ENCODE results near the gene LPO. TPM values are rescaled to one million over a fixed set of nuclear protein-coding genes. Genes with fewer than 3 reads are reported as not detected.

The LPO gene
- total RNA-seq, 2 experiments from 2014 or later: not detected

Other genes with a start within 250 kb of the LPO start
- gene SRSF1, start 231.3 kb upstream of the LPO start, total RNA-seq: 100 to 1,000 TPM; 248 to 257 TPM
- 10 to 100 TPM; 19.1 to 19.4 TPM for gene DYNLL2, start 155.2 kb upstream of the LPO start, total RNA-seq
- under 1 TPM; 0.21 to 0.40 TPM for gene OR4D1, start 90.2 kb upstream of the LPO start, total RNA-seq
- gene OR4D2, start 71.6 kb upstream of the LPO start, total RNA-seq: not detected
- not detected for gene EPX, start 45.9 kb upstream of the LPO start, total RNA-seq
- 10 to 100 TPM; 27.1 to 29.2 TPM for gene MKS1, start 19.3 kb upstream of the LPO start, total RNA-seq
- gene MPO, start 42.4 kb downstream of the LPO start, total RNA-seq: not detected
- gene TSPOAP1, start 90.2 kb downstream of the LPO start, total RNA-seq: 10 to 100 TPM; 18.5 to 20.0 TPM
- 10 to 100 TPM; 76.6 to 76.9 TPM for gene SUPT4H1, start 113.6 kb downstream of the LPO start, total RNA-seq
- under 1 TPM; 0.38 to 0.91 TPM for gene RNF43, start 178.9 kb downstream of the LPO start, total RNA-seq
- 1 to 10 TPM; 3.6 to 4.1 TPM for gene HSF5, start 249.8 kb downstream of the LPO start, total RNA-seq

All from activated naive CD4-positive, alpha-beta T cell treated with anti-CD3 and anti-CD28 coated beads for 36 hours (primary cell).